Left lung (tissue), 10 donors: ENCODE data around the gene RPS6KA6. TPM values are rescaled to one million over a fixed set of nuclear protein-coding genes. Genes with fewer than 3 reads are reported as not detected.

Experiments used
- ATAC-seq: fragments of 200-7000 bp; cut with Tn5 transposase; one replicate; pipeline ENCODE4 v1.9.1; 2020; ENCODE audit warnings: moderate library complexity
- DNase-seq, 4 donors: peaks; one replicate each; pipeline ENCODE4 v3.0.0-alpha.2; 2013 to 2020
- H3K27ac ChIP-seq, 2 donors: fragments of 200-600 bp; sonication (generic) in 1 of 2; one replicate each; pipeline versions ENCODE4 v1.5.0 to v1.8.0; 2020 to 2021
- H3K27me3 ChIP-seq, 2 donors: fragments of 200-600 bp; sonication (generic) in 1 of 2; one replicate each; pipeline versions ENCODE4 v1.5.0 to v1.8.0; 2020 to 2021
- H3K36me3 ChIP-seq, 2 donors: fragments of 200-600 bp; sonication (generic) in 1 of 2; one replicate each; pipeline versions ENCODE4 v1.5.0 to v1.8.0; 2020 to 2021
- H3K4me1 ChIP-seq, 2 donors: fragments of 200-600 bp; one replicate each; pipeline ENCODE4 v1.8.0; 2021
- H3K4me3 ChIP-seq, 2 donors: fragments of 200-600 bp; sonication (generic) in 1 of 2; one replicate each; pipeline versions ENCODE4 v1.5.0 to v1.8.0; 2020 to 2021; ENCODE audit warnings: mild to moderate bottlenecking in 1 of 2
- H3K9me3 ChIP-seq, 2 donors: fragments of 200-600 bp; sonication (generic) in 1 of 2; one replicate each; pipeline versions ENCODE4 v1.5.0 to v1.8.0; 2020 to 2021
- CTCF ChIP-seq, 2 donors: fragments of 200-600 bp; sonication (generic) in 1 of 2; IDR thresholded peaks; one replicate each; pipeline versions ENCODE4 v1.5.0 to v1.8.0; 2021; ENCODE audit warnings: antibody characterized with exemption in 2 of 2
- intact Hi-C, 2 donors: fragments of 100-400 bp; cut with DNase I; formaldehyde crosslinking; loops; one replicate each; pipeline versions ENCODE4 v1.11.2 to v1.14.2; 2022
- polyA plus RNA-seq, 6 donors: library from polyadenylated mRNA; unstranded; fragments of 120-200 nt; gene quantifications; one replicate each; pipeline ENCODE4 v1.2.1, GENCODE V29; 2013; ENCODE audit not compliant: insufficient read length in 6 of 6
- total RNA-seq, 2 donors: library from RNA; stranded (reverse); fragmentation: NEBNext Ultra II Directional; extraction: Animal tissue kit (Norgen Biotek cat#: 25700); gene quantifications; one replicate each; pipeline ENCODE4 v1.2.1, GENCODE V29; 2021
- donor health status: DM: no; HTN: yes; CAD: no.
- donor health status: DM: no; HTN: no; CAD: no.

Gene RPS6KA6
- total and polyA plus RNA-seq, 8 donors = 1.9 to 12.0 (median 9.2) TPM

GRCh38 chrX:84182516-84182915, 5.5 kb downstream of the RPS6KA6 start:
- TF ChIP-seq CTCF (IDR thresholded peaks at IDR 0.05) = no peak
- Histone ChIP-seq H3K4me3 (no peak overlapping the region), H3K36me3 (no peaks in the 10 kb centered on the region), H3K27ac (no peak overlapping the region), H3K9me3 (no peaks in the 10 kb centered on the region), H3K4me1 (no peaks in the 10 kb centered on the region), H3K27me3 (peaks cover 0 to 7% of the 10 kb centered on the region in 2 donors)
- intact Hi-C loops = no loop called here
- DNase-seq = no peak
- ATAC-seq = no peak

- peaks cover 0 to 2% of the 10 kb centered on the region in 2 donors for H3K9me3 ChIP-seq
- H3K4me3 ChIP-seq = no peak overlapping the region
- no peak overlapping the region for H3K27ac ChIP-seq
- no peak for DNase-seq
- intact Hi-C loops = no loop called here
- TF ChIP-seq CTCF (IDR thresholded peaks at IDR 0.05) = no peak
- no peaks in the 10 kb centered on the region for H3K27me3 ChIP-seq
- H3K4me1 ChIP-seq = no peaks in the 10 kb centered on the region
- no peak for ATAC-seq
- H3K36me3 ChIP-seq = no peaks in the 10 kb centered on the region
These were observed 12.0 kb downstream of the RPS6KA6 start for GRCh38 chrX:84175958-84176357.

GRCh38 chrX:84175274-84175673, 12.7 kb downstream of the RPS6KA6 start:
- H3K27me3 ChIP-seq = no peaks in the 10 kb centered on the region
- DNase-seq (no peak), ATAC-seq (no peak)
- no peak overlapping the region for H3K27ac ChIP-seq
- no peaks in the 10 kb centered on the region for H3K36me3 ChIP-seq
- intact Hi-C loops = no loop called here
- H3K9me3 ChIP-seq = peaks cover 0 to 2% of the 10 kb centered on the region in 2 donors
- no peak for TF ChIP-seq CTCF (IDR thresholded peaks at IDR 0.05)
- no peaks in the 10 kb centered on the region for H3K4me1 ChIP-seq
- H3K4me3 ChIP-seq = no peak overlapping the region

GRCh38 chrX:84174348-84174747, 13.7 kb downstream of the RPS6KA6 start:
- no peak overlapping the region for H3K27ac ChIP-seq

GRCh38 chrX:84170931-84171330, 17.1 kb downstream of the RPS6KA6 start:
- no peak for ATAC-seq
- DNase-seq = no peak
- TF ChIP-seq CTCF (IDR thresholded peaks at IDR 0.05) = no peak
- Histone ChIP-seq H3K27me3 (no peaks in the 10 kb centered on the region), H3K9me3 (peaks cover 0 to 2% of the 10 kb centered on the region in 2 donors), H3K36me3 (no peaks in the 10 kb centered on the region), H3K4me1 (no peaks in the 10 kb centered on the region), H3K4me3 (no peak overlapping the region), H3K27ac (no peak overlapping the region)
- intact Hi-C loops = no loop called here

More at GRCh38 chrX:84174348-84174747, 13.7 kb downstream of the RPS6KA6 start:
- H3K27me3 ChIP-seq = no peaks in the 10 kb centered on the region
- no peaks in the 10 kb centered on the region for H3K4me1 ChIP-seq
- DNase-seq (no peak), ATAC-seq (no peak)
- TF ChIP-seq CTCF (IDR thresholded peaks at IDR 0.05) = no peak
- intact Hi-C loops = no loop called here
- H3K36me3 ChIP-seq = no peaks in the 10 kb centered on the region
- peaks cover 0 to 2% of the 10 kb centered on the region in 2 donors for H3K9me3 ChIP-seq
- no peak overlapping the region for H3K4me3 ChIP-seq
